Measurements from ENCODE around the gene NOL12.

DNA sequence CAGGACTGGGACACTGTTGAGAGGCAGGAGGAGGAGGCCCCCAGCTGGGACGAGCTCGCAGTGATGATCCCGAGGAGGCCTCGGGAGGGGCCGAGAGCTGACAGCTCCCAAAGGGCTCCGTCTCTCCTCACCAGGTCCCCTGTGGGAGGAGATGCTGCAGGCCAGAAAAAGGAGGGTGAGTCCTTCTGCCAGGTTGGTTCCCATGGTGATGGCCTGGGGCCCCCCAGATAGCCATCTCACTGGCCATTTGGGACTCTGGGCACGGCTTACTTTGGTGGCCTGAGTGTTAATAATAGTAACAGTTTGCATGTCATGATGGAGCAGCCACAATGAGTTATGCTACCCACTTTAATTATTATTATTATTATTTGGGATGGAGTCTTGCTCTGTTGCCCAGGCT lies 29.6 kb downstream of the NOL12 start:
- TF ChIP-seq, protein P1, sequence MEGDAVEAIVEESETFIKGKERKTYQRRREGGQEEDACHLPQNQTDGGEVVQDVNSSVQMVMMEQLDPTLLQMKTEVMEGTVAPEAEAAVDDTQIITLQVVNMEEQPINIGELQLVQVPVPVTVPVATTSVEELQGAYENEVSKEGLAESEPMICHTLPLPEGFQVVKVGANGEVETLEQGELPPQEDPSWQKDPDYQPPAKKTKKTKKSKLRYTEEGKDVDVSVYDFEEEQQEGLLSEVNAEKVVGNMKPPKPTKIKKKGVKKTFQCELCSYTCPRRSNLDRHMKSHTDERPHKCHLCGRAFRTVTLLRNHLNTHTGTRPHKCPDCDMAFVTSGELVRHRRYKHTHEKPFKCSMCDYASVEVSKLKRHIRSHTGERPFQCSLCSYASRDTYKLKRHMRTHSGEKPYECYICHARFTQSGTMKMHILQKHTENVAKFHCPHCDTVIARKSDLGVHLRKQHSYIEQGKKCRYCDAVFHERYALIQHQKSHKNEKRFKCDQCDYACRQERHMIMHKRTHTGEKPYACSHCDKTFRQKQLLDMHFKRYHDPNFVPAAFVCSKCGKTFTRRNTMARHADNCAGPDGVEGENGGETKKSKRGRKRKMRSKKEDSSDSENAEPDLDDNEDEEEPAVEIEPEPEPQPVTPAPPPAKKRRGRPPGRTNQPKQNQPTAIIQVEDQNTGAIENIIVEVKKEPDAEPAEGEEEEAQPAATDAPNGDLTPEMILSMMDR (IDR thresholded peaks at IDR 0.05): no peak
- TF ChIP-seq POLR2AphosphoS5 (IDR thresholded peaks at IDR 0.05): no peak
